RWPE1 (cell line): ENCODE results near the gene ZNF213.

Source experiments
- CTCF ChIA-PET: fragments of 350-600 bp; sonication (Branson Sonifier 250); formaldehyde crosslinking; extraction: SDS; loops from one replicate; lab custom pipeline; 2021; lab: Yijun Ruan, JAX
- POLR2A ChIA-PET: fragments of 400-600 bp; formaldehyde crosslinking; extraction: SDS; loops from one replicate; lab custom pipeline; 2020; ENCODE audit warnings: antibody characterized with exemption; ENCODE audit not compliant: low non-redundant PET; lab: Yijun Ruan, JAX
- DNase-seq: peaks from one replicate; pipeline ENCODE4 v3.0.0; 2012; ENCODE audit warnings: low spot score
- H3K27ac ChIP-seq: fragments of 450-650 bp; 2 replicates; pipeline ENCODE4 v1.5.1; 2017
- TF ChIP-seq, protein P1 (sequence below): fragments of 450-650 bp; conservative IDR thresholded peaks from 2 replicates; pipeline ENCODE4 v1.5.1; 2017; ENCODE audit warnings: low read depth, mild to moderate bottlenecking

The ZNF213 gene

DNA sequence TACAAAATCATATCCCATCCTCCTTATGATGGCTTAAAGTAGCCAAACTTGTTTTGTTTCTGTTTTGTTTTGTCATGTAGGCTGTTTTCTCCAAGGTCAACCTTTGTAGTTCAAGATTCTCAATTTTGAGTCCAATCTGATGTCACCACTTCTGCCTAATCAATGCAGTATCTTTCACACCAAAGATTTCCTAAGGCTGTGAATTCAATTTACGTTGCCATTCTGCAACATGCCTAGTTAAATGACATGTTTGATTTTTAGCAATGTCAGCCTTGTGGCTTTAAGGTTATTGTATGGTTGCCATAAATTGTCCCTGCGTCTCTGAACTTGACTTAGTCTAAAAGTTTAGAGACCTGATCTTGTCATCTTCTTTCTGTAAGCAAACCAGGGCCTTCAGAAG is 20.4 kb downstream of the ZNF213 start:
- ChIA-PET CTCF (no interaction called here), POLR2A (no interaction called here)
- TF ChIP-seq, protein P1, sequence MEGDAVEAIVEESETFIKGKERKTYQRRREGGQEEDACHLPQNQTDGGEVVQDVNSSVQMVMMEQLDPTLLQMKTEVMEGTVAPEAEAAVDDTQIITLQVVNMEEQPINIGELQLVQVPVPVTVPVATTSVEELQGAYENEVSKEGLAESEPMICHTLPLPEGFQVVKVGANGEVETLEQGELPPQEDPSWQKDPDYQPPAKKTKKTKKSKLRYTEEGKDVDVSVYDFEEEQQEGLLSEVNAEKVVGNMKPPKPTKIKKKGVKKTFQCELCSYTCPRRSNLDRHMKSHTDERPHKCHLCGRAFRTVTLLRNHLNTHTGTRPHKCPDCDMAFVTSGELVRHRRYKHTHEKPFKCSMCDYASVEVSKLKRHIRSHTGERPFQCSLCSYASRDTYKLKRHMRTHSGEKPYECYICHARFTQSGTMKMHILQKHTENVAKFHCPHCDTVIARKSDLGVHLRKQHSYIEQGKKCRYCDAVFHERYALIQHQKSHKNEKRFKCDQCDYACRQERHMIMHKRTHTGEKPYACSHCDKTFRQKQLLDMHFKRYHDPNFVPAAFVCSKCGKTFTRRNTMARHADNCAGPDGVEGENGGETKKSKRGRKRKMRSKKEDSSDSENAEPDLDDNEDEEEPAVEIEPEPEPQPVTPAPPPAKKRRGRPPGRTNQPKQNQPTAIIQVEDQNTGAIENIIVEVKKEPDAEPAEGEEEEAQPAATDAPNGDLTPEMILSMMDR: no peak
- no peak for DNase-seq
- H3K27ac ChIP-seq: no peak overlapping the region

DNA sequence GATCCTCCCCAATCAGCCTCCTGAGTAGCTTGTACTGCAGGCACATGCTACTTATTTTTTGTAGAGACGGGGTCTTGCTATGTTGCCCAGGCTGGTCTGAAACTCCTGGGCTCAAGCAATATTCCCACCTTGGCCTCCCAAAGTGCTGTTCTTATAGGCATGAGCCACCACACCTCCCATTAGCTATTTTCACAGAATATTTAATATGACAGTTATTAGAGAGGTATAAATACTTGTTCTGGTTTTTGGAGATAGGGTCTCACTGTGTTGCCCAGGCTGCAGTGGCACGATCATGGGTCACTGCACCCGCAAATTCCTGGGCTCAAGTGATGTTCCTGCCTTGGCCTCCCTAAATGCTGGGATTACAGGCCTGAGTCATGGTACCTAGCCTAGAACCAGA is 21.1 kb downstream of the ZNF213 start:
- CTCF ChIA-PET: no interaction called here
- no peak for DNase-seq
- no peak overlapping the region for H3K27ac ChIP-seq
- TF ChIP-seq, protein P1: no peak
- POLR2A ChIA-PET: no interaction called here

DNA sequence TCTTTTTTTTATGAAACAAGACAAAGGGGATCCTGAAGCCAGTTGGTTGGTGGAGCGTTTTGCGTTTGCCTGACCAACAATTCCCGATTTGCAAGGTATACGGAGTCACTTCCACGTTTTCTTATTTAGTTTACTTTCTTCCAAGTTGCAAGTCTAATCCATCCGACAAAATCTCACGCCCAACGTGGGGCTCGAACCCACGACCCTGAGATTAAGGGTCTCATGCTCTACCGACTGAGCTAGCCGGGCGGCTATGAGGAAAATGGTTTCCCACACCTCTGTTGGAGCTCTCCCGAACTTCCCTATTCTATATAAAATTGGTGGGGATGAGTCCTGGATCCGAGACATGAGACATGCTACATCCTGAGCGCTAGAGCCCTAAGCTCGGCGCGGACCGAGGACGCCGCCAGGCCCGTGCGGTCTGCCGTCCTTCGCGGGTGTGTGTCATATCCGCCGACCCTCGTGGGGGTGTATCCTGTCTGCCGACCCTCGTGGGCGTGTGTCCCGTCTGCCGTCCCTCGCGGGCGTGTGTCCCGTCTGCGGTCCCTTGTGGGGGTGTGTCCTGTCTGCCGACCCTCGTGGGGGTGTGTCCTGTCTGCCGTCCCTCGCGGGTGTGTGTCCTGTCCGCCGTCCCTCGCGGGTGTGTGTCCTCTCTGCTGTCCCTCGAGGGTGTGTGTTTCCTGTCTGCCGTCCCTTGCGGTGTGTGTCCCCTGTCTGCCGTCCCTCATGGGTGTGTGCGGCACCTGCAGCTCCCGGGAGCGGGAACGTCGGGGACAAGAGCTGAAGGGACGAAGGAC is 22.6 kb downstream of the ZNF213 start:
- TF ChIP-seq, protein P1: no peak
- DNase-seq: peak; percentile 71
- CTCF ChIA-PET: interaction anchor here (1.2 kb wide), 1 partner anchor 28 kb away, joined by 4 read pairs; no protein-coding TSS in a partner anchor
- POLR2A ChIA-PET: no interaction called here
- H3K27ac ChIP-seq: peak overlapping the region; percentile 85

DNA sequence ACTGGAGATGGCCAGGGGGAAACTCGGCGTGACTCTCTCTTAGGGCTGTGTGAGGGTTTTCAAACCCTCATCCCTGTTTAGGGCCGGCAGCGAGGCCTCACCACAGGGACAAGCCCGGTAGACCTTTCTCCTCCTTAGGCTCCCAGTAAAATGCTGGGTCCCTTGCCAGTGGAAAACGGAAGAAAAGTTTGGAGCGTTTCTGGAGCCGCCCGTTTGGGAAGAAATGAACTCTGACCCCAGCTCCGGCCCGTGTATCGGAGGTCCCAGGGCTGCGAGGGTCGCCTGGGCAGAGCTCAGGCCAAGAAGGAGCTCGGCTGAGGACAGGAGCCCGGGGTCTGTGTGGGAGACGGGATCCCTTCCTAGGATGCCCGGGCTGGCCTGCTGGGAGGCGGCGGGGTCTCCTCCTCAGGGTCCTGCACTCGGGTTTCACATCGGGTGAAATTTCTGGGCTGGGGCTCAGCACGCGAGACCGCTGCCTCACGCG is 23.2 kb downstream of the ZNF213 start:
- TF ChIP-seq, protein P1: no peak
- CTCF ChIA-PET: interaction anchor here (1.2 kb wide), 1 partner anchor 29 kb away, joined by 4 read pairs; no protein-coding TSS in a partner anchor
- POLR2A ChIA-PET: interaction anchor here (0.6 kb wide), 2 partner anchors 17 to 151 kb away, joined by 3 read pairs; no protein-coding TSS in a partner anchor
- no peak for DNase-seq
- peak overlapping the region; percentile 85 for H3K27ac ChIP-seq

DNA sequence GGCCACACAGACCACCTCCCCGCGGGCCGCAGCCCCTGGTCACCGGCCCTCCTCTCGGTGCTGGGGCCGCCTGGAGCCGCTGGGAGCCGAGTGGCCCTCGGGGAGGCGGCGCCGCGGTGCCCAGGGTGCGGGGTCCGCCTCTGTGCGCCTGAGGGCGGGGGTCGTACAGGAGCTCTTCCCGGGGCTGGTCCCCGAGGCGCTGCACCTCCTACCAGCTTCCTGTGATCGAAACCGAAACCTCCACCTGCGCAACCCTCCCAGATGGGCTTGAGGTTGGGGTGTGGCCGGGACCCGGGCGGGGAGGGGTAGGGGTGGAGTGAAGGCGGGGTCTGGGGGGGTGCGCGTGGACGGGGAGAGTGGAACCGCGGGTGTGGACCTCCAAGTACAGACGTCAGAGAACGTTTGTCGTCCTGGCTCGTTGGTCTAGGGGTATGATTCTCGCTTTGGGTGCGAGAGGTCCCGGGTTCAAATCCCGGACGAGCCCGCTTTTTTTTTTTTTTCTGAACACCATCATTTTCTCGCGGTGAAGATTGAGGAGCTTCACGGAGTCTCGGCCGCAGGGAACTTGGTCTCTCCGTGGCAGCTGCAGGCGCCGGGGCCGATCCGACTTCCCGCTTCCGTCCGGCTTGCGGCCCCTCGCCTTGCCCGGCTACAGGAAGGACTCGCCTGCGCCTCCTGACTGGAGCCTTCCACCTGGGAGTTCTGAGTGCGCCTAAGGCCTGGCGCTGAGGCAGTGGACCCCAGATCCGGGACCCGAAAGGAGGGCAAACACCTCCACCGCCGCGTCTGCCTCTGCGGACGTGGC is 23.9 kb downstream of the ZNF213 start:
- DNase-seq: peak; percentile 99
- ChIA-PET CTCF (interaction anchor here (0.5 to 1.2 kb wide), 3 partner anchors 15 to 303 kb away, joined by 3 to 6 read pairs (median 4); no protein-coding TSS in a partner anchor), POLR2A (interaction anchor here (0.6 kb wide), 2 partner anchors 17 to 152 kb away, joined by 3 read pairs; no protein-coding TSS in a partner anchor)
- TF ChIP-seq, protein P1: no peak
- peak overlapping the region; percentile 85 for H3K27ac ChIP-seq
